Uterus (tissue), 4 donors: ENCODE results near the gene VSX1. TPM values are rescaled to one million over a fixed set of nuclear protein-coding genes. Genes with fewer than 3 reads are reported as not detected.

Experiments used
- DNase-seq, 2 donors: peaks; one replicate each; pipeline ENCODE4 v3.0.0-alpha.2; 2019 to 2020
- H3K27ac ChIP-seq, 2 donors: fragments of 200-600 bp; sonication (generic); 1 replicate in 1 of 2; 2 replicates in 1 of 2; pipeline ENCODE4 v1.5.1; 2016 to 2018
- H3K27me3 ChIP-seq, 2 donors: fragments of 200-600 bp; sonication (generic); one replicate each; pipeline ENCODE4 v1.5.1; 2018 to 2019; ENCODE audit warnings: control low read depth in 1 of 2
- H3K36me3 ChIP-seq, 2 donors: fragments of 200-600 bp; sonication (generic); one replicate each; pipeline ENCODE4 v1.5.1; 2019; ENCODE audit warnings: control low read depth in 1 of 2
- H3K4me1 ChIP-seq, 2 donors: fragments of 200-600 bp; sonication (generic); one replicate each; pipeline ENCODE4 v1.5.1; 2018 to 2019; ENCODE audit warnings: control low read depth in 1 of 2
- H3K4me3 ChIP-seq, 2 donors: fragments of 200-600 bp; sonication (generic); 1 replicate in 1 of 2; 2 replicates in 1 of 2; pipeline ENCODE4 v1.5.1; 2018 to 2019; ENCODE audit warnings: mild to moderate bottlenecking in 1 of 2
- H3K9me3 ChIP-seq, 2 donors: fragments of 200-600 bp; sonication (generic); one replicate each; pipeline ENCODE4 v1.5.1; 2019; ENCODE audit warnings: control low read depth in 1 of 2
- CTCF ChIP-seq, 4 experiments: fragments of 200-600 bp in 2 of 4; fragments of 450-650 bp in 2 of 4; sonication (generic) in 2 of 4; IDR thresholded peaks; one replicate each; pipeline ENCODE4 v1.5.1; 2016 to 2019; ENCODE audit warnings: antibody characterized with exemption in 4 of 4, mild to moderate bottlenecking in 2 of 4, moderate library complexity in 1 of 4
- POLR2A ChIP-seq, 2 donors: fragments of 450-650 bp; IDR thresholded peaks; one replicate each; pipeline ENCODE4 v1.6.1; 2016; ENCODE audit warnings: antibody characterized with exemption in 2 of 2, mild to moderate bottlenecking in 1 of 2, moderate library complexity in 1 of 2
- intact Hi-C: fragments of 100-400 bp; cut with DNase I; formaldehyde crosslinking; loops from one replicate; pipeline ENCODE4 v1.15.1; 2023; ENCODE audit warnings: low total_unique reads
- total RNA-seq, 4 donors: library from RNA; depleted of rRNA in 3 of 4; stranded (reverse); fragments of >200 nt in 3 of 4; gene quantifications; one replicate each; pipeline versions ENCODE4 v1.1.0 to v1.2.4, GENCODE V29; 2014 to 2023
- donor health status: DM: yes; HTN: yes; CAD: no.

Gene VSX1
- total RNA-seq, 4 donors from 2014 or later = 0.18 TPM; not detected in 3

- TF ChIP-seq POLR2A (IDR thresholded peaks at IDR 0.05) (no peak), CTCF (IDR thresholded peaks at IDR 0.05) (peak in 1 of 4 experiments; percentile 12)
- intact Hi-C loops = no loop called here
- peak; percentile 57 to 65 for DNase-seq
These were observed 22.8 kb downstream of the VSX1 start for GRCh38 chr20:25058847-25059810.

GRCh38 chr20:25058051-25058846 is 23.7 kb downstream of the VSX1 start, which contains the start of gene ACSS1:
Gene ACSS1, minus strand, starts transcription at chr20:25058139. Its CDS starts 37 bp downstream, at chr20:25058102.
- Histone ChIP-seq H3K4me3 (peak within 1 kb of the TSS; percentile 63 to 95), H3K4me1 (peaks cover 27 to 28% of the 10 kb centered on the region in 2 donors), H3K36me3 (no peaks in the 10 kb centered on the region), H3K27ac (peak within 1 kb of the TSS; percentile 90 to 94), H3K9me3 (no peaks in the 10 kb centered on the region), H3K27me3 (no peaks in the 10 kb centered on the region)
- intact Hi-C loops = no loop called here
- TF ChIP-seq CTCF (IDR thresholded peaks at IDR 0.05) = no peak
- TF ChIP-seq POLR2A (IDR thresholded peaks at IDR 0.05) = peak; percentile 10 to 54
- peak; percentile 72 to 78 for DNase-seq

More at GRCh38 chr20:25058847-25059810, 22.8 kb downstream of the VSX1 start:
- Histone ChIP-seq H3K27me3 (no peaks in the 10 kb centered on the region), H3K36me3 (no peaks in the 10 kb centered on the region), H3K9me3 (no peaks in the 10 kb centered on the region), H3K27ac (peak overlapping the region; percentile 90 to 94), H3K4me1 (peaks cover 19 to 22% of the 10 kb centered on the region in 2 donors), H3K4me3 (peak overlapping the region; percentile 63 to 95)

- no peaks in the 10 kb centered on the region for H3K9me3 ChIP-seq
- DNase-seq = peak; percentile 65 to 68
- H3K27ac ChIP-seq = peak overlapping the region; percentile 90 to 94
- no peak for TF ChIP-seq CTCF (IDR thresholded peaks at IDR 0.05)
- TF ChIP-seq POLR2A (IDR thresholded peaks at IDR 0.05) = peak; percentile 22 to 61
- no peaks in the 10 kb centered on the region for H3K27me3 ChIP-seq
- intact Hi-C loops = no loop called here
- no peaks in the 10 kb centered on the region for H3K36me3 ChIP-seq
- H3K4me1 ChIP-seq = peaks cover 31 to 32% of the 10 kb centered on the region in 2 donors
- H3K4me3 ChIP-seq = peak overlapping the region; percentile 63 to 95
These were observed 24.5 kb downstream of the VSX1 start for GRCh38 chr20:25057234-25058050.

GRCh38 chr20:25056690-25057233 is 25.2 kb downstream of the VSX1 start:
- peak overlapping the region; percentile 90 to 94 for H3K27ac ChIP-seq
- TF ChIP-seq POLR2A (IDR thresholded peaks at IDR 0.05) = no peak
- no peak for TF ChIP-seq CTCF (IDR thresholded peaks at IDR 0.05)
- intact Hi-C loops = no loop called here
- no peaks in the 10 kb centered on the region for H3K27me3 ChIP-seq
- no peaks in the 10 kb centered on the region for H3K36me3 ChIP-seq
- H3K4me3 ChIP-seq = peak overlapping the region; percentile 63 to 95
- no peaks in the 10 kb centered on the region for H3K9me3 ChIP-seq
- peak in 1 of 2 donors; percentile 32 for DNase-seq
- peaks cover 31 to 37% of the 10 kb centered on the region in 2 donors for H3K4me1 ChIP-seq
